IMR-90 (cell line): ENCODE measurements around the gene PAM.

ENCODE experiments used
- BHLHE40 ChIP-seq: fragments of 150-350 bp; IDR thresholded peaks from 2 replicates; pipeline ENCODE4 v1.6.1; 2016; ENCODE audit warnings: mild to moderate bottlenecking, low read depth, low read length
- CEBPB ChIP-seq: IDR thresholded peaks from 2 replicates; pipeline ENCODE4 v1.6.1; 2012; ENCODE audit warnings: low read depth, low read length, improper control_type of control experiment
- CHD1 ChIP-seq: IDR thresholded peaks from 2 replicates; pipeline ENCODE4 v1.6.1; 2012; ENCODE audit warnings: low read depth, low read length, improper control_type of control experiment
- FOS ChIP-seq: fragments of 150-350 bp; IDR thresholded peaks from 2 replicates; pipeline ENCODE4 v1.6.1; 2016; ENCODE audit warnings: low read depth, low read length
- MAFK ChIP-seq: IDR thresholded peaks from 2 replicates; pipeline ENCODE4 v1.6.1; 2012; ENCODE audit warnings: low read depth, low read length, improper control_type of control experiment
- MAZ ChIP-seq: IDR thresholded peaks from 2 replicates; pipeline ENCODE4 v1.6.1; 2012; ENCODE audit warnings: low read depth, mild to moderate bottlenecking, low read length, improper control_type of control experiment, moderate library complexity, borderline replicate concordance
- NFE2L2 ChIP-seq: fragments of 150-350 bp; IDR thresholded peaks from 2 replicates; pipeline ENCODE4 v1.6.1; 2016; ENCODE audit warnings: low read depth, mild to moderate bottlenecking, low read length
- POLR2A ChIP-seq: IDR thresholded peaks from 2 replicates; pipeline ENCODE4 v1.6.1; 2012; ENCODE audit warnings: mild to moderate bottlenecking, low read depth, low read length
- RAD21 ChIP-seq: IDR thresholded peaks from 2 replicates; pipeline ENCODE4 v1.6.1; 2012; ENCODE audit warnings: low read length, improper control_type of control experiment
- RCOR1 ChIP-seq: IDR thresholded peaks from 2 replicates; pipeline ENCODE4 v1.6.1; 2012; ENCODE audit warnings: mild to moderate bottlenecking, low read length, improper control_type of control experiment; ENCODE audit not compliant: insufficient replicate concordance
- SMC3 ChIP-seq: fragments of 150-350 bp; IDR thresholded peaks from 2 replicates; pipeline ENCODE4 v1.6.1; 2016; ENCODE audit warnings: low read depth, mild to moderate bottlenecking, antibody characterized with exemption, low read length, moderate library complexity
- TF ChIP-seq, protein P1 (sequence below): conservative IDR thresholded peaks from 2 replicates; pipeline ENCODE4 v1.5.1; 2012; ENCODE audit warnings: mild to moderate bottlenecking, low read depth, low read length, improper control_type of control experiment

DNA sequence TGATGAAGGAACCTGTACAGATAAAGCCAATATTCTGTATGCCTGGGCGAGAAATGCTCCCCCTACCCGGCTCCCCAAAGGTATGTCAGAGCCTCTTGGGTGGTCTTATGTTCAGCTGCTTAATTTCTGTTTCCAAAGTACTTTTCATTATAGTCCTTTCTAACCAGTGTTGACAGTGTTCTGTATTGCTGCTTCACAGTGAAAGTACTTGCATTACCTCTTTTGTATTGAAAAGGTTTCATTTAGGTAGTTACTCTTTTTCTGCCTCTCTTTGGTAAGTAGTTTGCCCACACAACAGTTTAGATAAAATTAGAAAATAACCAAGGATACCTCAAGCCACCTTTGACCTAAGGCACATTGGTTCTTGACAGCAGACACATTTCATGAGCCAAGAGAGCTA, 169.9 kb downstream of the PAM start:
- TF ChIP-seq RAD21 (no peak), SMC3 (no peak), POLR2A (no peak), BHLHE40 (no peak), CHD1 (no peak), NFE2L2 (no peak), FOS (no peak), CEBPB (no peak), MAFK (no peak), MAZ (no peak), RCOR1 (no peak)
- TF ChIP-seq, protein P1, sequence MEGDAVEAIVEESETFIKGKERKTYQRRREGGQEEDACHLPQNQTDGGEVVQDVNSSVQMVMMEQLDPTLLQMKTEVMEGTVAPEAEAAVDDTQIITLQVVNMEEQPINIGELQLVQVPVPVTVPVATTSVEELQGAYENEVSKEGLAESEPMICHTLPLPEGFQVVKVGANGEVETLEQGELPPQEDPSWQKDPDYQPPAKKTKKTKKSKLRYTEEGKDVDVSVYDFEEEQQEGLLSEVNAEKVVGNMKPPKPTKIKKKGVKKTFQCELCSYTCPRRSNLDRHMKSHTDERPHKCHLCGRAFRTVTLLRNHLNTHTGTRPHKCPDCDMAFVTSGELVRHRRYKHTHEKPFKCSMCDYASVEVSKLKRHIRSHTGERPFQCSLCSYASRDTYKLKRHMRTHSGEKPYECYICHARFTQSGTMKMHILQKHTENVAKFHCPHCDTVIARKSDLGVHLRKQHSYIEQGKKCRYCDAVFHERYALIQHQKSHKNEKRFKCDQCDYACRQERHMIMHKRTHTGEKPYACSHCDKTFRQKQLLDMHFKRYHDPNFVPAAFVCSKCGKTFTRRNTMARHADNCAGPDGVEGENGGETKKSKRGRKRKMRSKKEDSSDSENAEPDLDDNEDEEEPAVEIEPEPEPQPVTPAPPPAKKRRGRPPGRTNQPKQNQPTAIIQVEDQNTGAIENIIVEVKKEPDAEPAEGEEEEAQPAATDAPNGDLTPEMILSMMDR: no peak
